Fibroblast of mammary gland (primary cell): ENCODE data around the gene GABRP.

ENCODE experiments used
- DNase-seq: peaks from one replicate; pipeline ENCODE4 v3.0.0-alpha.2; 2010; ENCODE audit warnings: low read depth
- H3K4me3 ChIP-seq: 2 replicates; pipeline ENCODE4 v1.5.1; 2011; ENCODE audit warnings: low read depth, mild to moderate bottlenecking, low read length, moderate library complexity; ENCODE audit not compliant: control insufficient read depth
- TF ChIP-seq, protein P1 (sequence below): conservative IDR thresholded peaks from 2 replicates; pipeline ENCODE4 v1.5.1; 2011; ENCODE audit warnings: low read depth, low read length, inconsistent platforms; ENCODE audit not compliant: control insufficient read depth, insufficient read depth

GABRP gene, protein sequence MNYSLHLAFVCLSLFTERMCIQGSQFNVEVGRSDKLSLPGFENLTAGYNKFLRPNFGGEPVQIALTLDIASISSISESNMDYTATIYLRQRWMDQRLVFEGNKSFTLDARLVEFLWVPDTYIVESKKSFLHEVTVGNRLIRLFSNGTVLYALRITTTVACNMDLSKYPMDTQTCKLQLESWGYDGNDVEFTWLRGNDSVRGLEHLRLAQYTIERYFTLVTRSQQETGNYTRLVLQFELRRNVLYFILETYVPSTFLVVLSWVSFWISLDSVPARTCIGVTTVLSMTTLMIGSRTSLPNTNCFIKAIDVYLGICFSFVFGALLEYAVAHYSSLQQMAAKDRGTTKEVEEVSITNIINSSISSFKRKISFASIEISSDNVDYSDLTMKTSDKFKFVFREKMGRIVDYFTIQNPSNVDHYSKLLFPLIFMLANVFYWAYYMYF

DNA sequence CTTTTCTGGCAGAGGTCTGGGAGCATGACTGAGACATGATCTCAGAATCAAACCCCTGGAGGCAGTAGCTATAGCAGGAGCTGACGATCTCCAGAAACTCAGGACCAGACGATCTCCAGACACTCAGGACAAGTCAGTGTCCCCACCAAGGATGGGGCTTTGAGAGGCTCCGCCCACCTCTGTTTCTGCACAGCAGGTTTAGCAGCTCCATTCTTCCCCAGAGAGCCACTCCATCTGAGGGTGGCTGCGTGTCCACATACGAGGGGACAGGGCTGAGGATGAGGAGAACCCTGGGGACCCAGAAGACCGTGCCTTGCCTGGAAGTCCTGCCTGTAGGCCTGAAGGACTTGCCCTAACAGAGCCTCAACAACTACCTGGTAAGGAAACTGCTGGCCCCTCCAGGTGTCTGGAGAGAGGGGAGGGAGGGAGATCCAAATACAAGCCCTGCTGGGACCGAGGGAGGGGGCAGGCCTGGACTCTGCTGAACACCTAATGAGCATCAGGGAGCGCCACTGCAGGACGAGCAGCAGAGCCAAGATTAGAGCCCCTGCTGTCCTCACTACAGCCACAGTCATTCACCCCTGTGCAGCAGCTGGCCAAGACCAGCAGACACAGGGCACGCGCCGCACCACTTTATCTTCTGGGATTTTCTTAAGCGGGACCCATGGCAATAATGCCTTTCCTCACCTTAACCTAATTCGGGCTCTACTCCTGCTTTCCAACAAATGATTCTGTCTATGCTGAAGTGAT is at the start of gene GABRP:
GABRP (plus strand) TSS at position 228 of the 750 bp plus-strand sequence. CDS start 4,891 bp downstream, outside the sequence.
- DNase-seq = no peak
- H3K4me3 ChIP-seq = no peak within 1 kb of the TSS
- TF ChIP-seq, protein P1, sequence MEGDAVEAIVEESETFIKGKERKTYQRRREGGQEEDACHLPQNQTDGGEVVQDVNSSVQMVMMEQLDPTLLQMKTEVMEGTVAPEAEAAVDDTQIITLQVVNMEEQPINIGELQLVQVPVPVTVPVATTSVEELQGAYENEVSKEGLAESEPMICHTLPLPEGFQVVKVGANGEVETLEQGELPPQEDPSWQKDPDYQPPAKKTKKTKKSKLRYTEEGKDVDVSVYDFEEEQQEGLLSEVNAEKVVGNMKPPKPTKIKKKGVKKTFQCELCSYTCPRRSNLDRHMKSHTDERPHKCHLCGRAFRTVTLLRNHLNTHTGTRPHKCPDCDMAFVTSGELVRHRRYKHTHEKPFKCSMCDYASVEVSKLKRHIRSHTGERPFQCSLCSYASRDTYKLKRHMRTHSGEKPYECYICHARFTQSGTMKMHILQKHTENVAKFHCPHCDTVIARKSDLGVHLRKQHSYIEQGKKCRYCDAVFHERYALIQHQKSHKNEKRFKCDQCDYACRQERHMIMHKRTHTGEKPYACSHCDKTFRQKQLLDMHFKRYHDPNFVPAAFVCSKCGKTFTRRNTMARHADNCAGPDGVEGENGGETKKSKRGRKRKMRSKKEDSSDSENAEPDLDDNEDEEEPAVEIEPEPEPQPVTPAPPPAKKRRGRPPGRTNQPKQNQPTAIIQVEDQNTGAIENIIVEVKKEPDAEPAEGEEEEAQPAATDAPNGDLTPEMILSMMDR = no peak

DNA sequence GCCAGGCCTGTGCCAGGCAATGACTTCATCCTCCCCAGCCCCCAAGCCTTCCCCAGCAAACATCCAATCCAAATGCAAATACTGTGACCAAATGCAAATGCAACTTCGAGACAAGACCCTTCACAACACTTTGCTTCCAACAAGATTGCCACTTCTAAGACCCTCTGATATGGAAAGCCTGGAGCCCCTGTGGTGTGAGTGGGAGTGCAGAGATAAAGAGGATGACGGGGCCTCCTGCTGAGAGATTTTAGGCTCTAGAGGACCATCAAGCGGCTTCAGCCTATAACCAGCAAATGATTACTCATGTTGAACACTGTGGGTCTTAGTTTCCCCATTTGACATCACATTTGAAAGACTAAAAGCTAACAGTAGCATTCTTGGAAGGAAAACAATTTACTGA is 46.6 kb upstream of the GABRP start:
- TF ChIP-seq, protein P1 = no peak
- DNase-seq = no peak
- H3K4me3 ChIP-seq = no peak overlapping the region

DNA sequence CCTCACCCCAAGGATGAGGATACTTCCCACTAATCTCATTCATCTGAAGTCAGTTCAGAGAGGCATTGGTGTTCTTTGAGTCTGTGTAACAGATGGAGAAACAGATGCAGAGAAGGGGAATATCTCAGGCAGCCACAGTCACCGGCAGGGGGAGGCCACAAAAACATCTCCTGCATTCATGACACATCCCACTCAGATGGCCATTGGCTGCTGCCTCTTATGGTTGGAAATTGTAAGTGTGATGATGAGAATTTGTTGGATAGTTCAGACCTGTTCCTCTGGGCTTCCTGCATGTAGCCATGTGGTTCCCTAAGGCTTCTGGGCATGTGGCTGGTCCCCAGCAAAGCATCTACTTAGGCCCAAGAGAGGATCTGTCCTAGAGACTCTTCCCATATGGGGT is 45.9 kb upstream of the GABRP start:
- TF ChIP-seq, protein P1 = no peak
- no peak for DNase-seq
- H3K4me3 ChIP-seq = no peak overlapping the region

DNA sequence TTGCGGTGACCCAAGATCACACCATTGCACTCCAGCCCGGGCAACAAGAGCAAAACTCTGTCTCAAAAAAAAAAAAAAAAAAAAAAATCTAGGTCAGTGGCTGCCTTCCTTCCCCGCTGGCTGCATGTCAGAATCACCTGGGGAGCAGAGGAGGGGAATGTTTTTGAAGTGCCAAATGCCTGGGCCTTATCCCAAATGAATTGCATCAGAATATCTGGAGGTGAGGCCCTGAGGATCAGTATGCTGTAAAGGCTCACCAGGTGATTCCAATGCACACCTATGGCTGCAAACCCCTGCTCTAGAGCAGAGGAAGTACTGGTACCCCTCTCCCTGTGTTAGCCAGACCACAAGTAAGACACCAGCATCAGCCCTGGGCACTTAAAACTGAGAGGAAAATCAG is 44.7 kb upstream of the GABRP start:
- TF ChIP-seq, protein P1 = no peak
- H3K4me3 ChIP-seq = no peak overlapping the region
- no peak for DNase-seq

DNA sequence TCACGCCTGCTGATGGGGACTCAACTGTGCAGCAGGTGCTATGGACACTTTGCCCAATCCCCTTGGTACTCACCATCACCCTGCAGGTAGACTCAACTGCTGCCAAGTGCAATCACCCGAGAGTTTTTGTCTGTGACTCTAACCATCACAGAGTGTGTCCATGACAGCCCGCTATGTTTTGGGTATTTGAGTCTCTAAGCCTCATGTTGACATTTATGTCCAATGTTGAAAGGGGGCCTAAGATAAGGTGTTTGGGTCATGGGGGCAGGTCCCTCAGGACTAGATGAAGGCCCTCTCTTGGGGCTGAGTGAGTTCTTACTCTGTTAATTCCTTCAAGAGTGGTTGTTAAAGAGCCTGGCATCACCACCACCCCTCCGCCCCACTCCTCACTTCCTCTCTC is 44.1 kb upstream of the GABRP start:
- TF ChIP-seq, protein P1 = no peak
- no peak overlapping the region for H3K4me3 ChIP-seq
- no peak for DNase-seq

DNA sequence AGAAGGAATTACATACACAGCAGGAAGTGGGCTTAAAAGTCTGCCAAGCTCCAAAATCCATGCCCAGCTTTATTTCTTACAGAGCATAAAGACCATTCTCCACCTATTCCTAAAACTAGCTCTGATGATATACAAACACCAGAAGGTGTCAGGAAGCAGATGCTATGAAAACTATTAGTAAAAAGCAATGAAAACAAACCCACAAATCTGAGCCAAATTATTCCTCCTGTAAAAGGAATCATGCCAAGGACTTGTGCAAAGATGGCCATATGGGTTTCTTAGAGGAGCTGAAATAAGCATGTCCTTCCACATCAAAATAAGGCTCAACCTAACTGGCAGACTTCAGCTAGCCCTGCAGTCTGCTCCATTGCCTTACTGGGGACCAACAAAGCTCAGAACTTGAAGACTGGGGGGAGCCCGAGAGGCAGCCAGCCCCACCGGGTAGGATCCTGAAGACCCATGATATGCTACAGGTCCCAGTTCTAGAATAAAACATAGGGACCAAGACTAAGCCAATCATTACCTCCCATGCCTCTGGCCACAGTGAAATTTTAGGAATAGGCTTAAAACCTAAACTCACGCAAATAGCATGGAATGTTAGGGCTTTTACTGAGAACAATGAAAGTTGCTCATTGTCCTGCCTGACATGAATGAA is 42.8 kb upstream of the GABRP start:
- H3K4me3 ChIP-seq = no peak overlapping the region
- TF ChIP-seq, protein P1 = no peak
- DNase-seq = no peak
